Measurements from ENCODE around the gene ADAM8.
A peak's percentile ranks its signal among the peaks of the same experiment; 100 is the strongest.

ADAM8 gene

DNA sequence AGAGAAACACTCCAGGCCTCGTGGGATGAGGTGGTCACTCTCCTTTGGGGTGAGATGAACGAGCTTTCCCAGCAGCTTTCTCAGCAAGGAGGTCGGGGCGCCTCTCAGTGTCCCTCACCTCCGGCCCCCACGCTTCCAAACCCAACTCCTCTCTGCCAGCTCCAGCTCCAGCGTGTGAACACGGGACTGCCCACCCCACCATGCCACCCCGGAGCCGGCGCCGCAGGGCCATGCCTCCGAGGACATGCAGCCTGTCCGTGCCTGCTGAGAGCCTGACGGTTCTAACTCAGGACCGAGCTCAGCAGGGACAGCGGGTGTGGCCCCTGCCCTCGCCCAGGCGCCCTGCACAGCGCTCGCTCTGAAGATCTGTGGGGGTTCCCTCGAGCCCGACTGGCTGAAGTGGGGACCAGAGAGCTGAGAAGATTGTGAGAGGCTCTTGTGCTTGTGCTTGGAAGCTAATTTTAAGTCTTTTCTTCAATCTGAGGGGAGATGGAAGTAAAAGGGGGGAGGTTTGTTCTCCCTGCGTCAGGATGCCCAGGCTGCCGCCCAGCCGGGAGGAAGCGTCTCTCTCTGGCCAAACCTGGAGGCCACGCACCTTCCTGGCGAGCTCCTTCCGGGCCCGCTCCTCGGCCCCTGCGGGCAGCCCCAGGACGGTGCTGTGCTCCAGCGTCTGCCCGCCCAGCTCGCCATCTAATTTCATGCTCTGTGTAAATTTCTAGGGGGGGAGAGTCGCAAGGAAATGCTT, 5.1 kb upstream of the ADAM8 start:
- no peak for DNase-seq (ENCODE audit: low read depth)

DNA sequence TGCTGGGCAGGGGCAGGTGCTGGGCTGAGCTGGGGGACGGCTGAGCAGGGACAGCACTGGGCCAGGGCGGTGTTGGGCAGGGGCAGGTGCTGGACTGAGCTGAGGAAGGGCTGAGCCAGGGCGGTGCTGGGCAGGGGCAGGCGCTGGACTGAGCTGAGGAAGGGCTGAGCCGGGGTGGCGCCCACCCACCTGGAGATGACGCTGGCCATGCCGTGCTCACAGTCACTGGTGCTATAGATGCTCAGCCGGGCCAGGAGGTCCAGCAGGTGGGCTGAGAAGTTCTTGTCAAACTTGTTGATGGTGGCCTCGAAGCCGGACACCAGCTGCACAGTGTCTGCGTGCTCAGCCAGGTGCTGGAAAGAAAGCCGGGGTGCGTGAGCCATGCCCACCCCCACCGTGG, 4.4 kb upstream of the ADAM8 start:
- DNase-seq (ENCODE audit: low read depth): no peak

DNA sequence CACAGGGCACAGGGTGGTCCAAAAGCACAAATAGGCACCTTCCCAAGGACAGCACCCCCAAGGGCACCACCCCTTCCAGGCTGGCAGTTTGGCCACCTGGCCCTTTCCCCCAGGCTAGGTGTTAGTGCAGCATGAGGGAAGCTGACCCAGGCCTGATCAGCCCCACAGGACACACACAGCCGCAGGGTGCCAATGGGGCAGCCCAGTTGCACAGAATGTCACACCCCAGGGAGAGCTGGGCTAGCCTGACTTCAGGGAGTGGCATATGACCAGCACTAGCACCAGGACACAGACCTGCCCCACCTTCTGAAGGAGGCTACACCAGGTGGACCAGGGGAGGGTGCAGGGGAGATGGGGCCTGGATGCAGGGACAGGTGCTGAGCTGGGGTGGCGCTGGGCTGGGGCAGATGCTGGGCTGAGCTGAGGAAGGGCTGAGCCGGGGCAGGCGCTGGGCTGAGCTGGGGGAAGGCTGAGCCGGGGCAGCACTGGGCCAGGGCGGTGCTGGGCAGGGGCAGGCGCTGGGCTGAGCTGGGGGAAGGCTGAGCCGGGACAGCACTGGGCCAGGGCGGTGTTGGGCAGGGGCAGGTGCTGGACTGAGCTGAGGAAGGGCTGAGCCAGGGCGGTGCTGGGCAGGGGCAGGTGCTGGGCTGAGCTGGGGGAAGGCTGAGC, 3.9 kb upstream of the ADAM8 start:
- DNase-seq (ENCODE audit: low read depth): no peak

DNA sequence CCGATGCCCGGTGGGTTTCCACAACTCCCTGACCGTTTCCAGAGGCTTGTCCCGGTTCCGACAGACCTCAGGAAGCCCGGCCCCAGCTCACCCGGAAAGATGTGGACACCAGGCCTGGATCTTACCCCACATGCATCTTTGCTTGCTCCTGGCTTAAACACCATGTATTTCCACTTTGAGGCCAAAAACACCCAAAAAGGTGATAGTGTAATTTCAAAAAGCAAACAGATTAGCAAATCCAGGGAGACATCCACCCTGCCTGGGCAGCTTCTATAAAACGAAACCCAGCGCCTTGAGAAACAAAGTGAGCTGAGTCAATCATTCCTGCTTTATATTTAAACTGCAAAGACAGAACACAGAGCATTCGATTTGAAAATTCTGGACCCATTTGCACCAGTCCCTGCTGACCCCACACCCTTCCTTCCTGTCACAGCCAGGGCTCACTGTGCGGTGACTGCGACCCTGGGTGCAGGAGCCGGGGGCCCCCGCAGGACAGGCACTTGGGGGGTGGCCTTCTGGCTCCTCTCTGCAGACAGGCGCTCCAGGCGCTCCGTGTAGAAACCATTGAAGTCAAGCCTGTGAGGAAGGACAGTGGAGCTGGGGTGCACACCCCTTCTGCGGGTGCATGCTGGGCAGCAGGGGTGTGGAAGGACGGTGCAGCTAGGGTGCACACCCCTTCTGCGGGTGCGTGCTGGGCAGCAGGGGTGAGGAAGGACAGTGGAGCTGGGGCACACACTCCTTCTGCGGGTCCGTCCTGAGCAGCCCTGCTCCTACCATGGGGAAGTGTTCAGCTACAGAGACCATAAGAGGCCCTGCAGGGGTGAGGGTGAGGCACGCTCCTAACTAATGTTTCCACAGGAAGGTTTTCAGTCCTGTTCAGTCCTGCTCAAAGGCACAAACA, 2.9 kb upstream of the ADAM8 start:
- no peak for DNase-seq (ENCODE audit: low read depth)

DNA sequence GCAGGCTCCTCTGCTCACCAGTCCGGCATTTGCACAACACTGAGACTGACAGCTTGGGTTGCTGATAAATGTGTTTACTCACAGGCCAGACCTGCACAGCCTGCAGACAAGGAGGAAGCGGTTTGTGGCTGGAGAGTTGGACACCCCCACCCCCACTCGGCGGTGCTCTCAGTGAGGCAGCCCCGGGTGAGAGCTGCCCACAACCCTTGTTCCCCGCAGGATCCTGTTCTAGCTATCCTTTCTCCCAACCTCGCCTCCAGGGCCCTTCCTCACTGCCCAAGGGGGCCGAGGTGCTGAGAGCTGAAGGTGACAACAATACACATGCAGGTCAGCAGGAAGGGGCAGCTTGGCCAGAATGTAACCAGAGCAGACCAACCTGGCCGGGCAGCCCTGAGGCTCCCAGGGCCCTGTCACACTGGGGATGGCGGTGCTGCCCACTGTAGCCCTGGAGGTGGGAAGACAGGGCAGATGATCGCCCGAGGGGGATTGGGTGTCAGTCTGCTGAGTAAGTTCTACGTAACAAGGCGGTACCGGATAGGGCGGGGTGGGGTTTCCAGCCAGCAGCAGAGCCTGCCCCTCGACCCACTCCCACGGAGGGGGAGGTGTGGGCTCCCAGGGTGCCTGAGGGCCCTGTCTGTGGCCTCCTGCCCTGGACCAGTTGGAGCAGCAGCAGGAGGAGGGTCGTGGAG, 2.1 kb upstream of the ADAM8 start:
- no peak for DNase-seq (ENCODE audit: low read depth)

DNA sequence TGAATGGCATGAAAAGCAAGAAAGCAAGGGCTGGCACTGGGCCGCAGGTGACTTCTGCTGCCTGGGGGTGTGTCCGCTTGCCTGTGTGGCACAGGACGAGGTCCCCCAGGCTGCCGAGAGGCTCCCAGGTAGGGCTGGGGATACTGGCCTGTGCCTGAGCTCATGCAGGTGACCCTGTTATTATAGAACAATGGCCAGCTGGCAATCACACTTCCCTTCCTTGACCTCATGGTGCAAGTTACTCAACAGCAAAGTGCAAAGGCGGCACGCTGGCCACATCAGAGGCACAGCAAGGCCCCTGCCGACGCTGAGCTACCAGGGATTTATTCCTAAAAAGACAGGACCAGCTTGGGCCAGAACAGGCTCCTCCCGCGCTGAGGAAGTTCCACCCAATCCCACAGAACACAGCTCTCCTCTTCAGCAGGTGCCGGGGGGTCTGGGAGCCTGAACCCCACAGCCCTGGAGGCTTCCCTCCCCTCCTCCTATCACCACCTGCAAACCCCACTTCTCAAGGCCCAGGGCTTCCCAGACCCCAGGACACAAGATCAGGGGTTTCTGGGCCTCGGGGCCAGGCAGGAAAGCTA, 1.4 kb upstream of the ADAM8 start:
- no peak for DNase-seq (ENCODE audit: low read depth)

DNA sequence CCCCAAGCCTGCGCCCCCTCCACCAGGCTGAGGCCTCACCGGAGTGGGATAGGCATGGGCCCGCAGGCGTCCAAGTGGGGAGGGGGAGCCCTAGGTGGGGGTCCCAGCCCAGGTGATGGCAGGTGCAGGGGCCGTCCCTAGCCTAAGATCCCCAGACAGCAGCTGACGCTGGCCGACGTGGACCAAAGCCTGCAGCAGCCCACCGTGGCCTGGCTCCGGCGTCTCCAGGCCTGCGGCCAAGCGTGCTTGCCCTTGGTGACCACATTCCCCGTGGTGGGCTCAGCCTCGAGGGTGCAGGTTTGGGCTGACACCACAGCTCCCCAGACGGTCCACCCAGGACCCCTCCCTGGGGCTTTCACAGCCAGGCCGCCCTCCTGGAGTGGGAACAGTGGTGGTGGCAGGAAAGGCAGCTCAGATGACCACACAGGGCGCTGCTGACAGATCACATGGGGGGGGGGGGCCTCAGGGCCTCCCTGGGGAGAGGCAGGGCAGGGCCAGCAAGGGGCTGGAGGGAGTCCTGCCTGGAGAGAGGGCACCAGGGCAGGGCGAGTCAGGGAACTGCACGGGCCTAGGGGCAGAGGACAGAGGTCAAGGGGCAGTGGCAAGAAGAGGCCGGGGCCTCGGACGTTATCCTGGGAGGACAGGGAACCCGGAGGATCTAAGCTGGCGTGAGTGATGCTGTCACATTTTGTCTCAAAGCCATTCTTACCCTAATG, 767 bp upstream of the ADAM8 start:
- no peak for DNase-seq (ENCODE audit: low read depth)

DNA sequence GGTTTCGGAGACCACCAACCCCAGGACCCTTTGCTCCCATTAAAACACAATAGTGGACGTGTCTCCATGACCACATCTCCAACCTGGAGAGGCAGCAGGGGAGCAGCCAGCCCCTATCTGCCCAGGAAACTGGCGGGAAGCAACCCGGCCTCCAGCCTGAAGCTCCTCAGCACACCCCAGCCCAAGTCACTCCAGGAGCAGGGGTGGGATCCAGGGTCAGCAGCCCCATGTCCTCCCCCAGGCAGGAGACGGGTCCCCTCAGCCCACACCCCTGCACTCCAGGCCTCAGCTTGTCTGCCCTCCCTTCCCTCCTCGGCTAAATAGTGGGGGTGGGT, 601 bp downstream of the ADAM8 start:
- DNase-seq (ENCODE audit: low read depth): no peak

DNA sequence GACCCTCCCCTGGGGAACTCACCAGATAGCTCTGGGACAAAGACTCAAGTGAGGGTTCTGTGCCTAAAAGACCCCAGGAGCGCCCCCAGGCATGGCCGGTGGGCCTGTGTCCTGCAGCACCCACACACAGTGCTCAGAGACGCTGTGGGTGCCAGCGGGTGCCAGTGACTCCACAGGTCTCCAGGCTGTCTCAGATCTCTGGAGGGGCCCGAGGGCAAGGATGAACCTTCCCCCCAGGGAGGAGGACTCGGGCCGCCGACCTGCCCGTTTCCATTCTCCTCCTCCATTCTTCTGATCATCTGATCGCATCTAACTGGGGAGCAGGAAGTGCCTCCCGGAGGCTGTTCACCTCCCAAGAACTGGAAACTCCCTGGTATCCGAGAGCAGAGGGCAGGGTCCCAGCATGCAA, 980 bp downstream of the ADAM8 start:
- DNase-seq (ENCODE audit: low read depth): peak; percentile 56

DNA sequence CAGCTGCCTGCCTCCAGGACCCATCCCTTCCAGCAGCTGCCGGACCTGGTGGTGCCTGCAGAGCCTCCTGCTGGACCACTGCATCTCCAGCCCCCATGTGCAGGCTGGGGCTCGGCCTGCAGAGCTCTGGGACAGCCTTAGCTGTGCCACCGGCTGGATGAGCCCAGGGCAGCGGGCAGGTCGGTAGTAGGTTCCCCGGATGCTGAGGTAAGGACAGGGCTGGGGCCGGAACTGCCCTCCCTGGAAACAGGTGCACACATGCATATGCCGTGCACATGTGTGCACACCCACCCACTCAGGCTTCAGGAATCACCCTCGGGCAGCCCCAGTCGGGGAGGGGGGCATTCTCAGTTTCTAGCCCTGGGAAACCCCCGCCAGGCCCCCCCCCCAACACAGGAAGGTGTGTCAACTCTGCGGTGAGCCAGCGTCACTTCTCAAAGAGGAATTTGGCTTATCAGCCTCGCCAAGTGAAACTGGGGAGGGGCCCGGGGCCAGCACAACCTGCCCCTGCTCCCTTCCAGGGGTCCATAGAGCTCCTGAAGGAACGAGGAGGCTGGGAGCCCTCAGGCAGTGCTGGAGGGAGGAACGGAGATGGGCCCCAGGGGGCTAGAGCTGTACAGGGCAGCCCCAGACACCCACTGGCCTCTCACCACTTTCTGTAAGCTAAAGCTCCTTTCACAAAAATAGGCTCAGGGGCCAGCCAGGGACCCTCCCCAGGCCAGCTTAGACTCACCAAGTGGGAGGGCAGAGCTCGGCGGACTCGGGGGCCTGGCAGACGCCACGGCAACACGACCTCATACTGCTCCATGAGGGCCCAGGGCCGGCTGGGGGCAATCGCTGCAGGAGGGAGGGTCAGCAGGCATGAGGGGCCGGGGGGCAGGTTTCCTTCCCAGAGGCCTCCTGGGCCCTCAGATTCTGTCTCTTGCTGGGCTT, 1.7 kb downstream of the ADAM8 start:
- DNase-seq (ENCODE audit: low read depth): peak; percentile 81

DNA sequence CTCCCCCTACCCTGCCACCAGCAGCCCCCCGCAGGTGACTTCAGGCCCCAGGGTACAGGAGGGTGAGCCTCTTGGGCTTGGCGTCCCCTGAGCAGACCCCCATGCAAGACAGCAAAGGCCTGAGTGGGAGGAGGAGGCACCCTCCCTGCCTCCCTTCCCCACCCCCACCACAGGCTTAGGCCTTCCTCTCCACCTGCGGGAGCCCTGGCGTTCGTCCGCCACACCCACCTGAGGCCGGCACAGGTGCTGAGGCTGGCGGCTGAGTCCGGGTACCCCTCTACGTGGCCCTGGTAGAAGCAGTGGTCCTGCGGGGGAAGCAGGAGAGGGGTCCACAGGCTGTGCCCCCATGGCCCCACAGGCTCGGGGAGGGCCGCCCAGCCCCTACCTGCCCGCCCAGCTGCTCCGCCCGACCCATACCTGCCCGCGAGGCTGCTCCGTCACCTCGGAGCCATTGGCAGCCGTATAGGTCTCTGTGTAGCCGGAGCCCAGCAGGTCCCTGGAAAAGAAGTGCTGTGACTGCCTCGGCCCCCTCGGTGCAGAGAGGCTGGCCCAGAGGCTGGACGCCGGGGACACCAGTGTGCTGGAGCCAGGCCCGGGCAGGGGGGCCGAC, 3.0 kb downstream of the ADAM8 start:
- no peak for DNase-seq (ENCODE audit: low read depth)

DNA sequence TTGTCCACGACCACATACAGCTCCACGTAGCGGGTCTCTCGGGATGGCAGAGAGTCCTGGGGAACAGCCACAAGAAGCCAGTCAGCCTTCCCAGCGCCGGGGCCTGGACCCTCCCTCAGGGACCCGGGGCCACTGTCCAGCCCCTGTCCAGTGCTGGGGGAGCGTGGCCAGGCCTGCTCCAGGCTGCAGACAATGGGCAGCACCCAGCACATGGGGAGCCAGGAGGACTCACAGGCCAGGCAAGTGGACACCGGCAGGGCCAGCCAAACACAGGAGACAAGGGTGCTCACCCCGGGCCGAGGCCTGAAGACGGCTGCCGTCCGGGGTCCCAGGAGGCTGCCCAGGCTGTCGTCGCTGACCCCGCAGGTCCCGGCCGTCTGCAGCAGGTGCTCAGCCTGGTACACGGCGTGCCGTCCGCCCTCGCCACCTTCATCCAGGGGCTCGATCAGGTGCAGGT, 3.7 kb downstream of the ADAM8 start:
- no peak for DNase-seq (ENCODE audit: low read depth)

DNA sequence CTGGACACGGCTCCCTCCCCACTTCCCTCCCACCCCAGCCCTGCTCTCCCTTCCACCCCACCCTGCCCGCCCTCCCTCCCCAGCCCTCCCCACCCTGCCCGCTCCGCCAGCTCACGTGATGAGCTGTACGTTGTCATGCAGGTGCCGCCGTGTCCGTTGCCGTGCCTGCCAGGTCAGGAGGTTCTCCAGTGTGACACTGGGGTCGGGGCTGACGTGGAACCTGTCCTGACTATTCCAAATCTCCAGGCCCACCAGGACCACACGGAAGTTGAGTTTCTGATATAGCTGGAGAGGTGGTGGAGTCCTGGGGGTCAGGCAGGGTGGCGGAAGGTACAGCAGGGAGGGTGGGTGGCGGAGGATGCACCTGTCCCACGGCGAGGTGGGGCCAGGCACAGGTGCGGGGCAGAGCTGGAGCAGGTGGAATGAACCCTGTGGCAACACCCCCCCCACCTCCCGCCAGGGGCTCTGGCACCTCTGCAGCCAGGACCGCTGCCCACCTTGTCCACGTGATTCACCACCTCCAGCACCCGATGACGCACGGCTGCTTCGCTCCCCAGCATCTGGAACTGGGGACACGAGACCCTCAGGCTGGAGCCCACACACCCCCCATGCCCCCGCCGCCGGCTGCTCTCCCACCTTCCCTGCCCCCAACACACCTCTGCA, 4.2 kb downstream of the ADAM8 start:
- DNase-seq (ENCODE audit: low read depth): no peak

DNA sequence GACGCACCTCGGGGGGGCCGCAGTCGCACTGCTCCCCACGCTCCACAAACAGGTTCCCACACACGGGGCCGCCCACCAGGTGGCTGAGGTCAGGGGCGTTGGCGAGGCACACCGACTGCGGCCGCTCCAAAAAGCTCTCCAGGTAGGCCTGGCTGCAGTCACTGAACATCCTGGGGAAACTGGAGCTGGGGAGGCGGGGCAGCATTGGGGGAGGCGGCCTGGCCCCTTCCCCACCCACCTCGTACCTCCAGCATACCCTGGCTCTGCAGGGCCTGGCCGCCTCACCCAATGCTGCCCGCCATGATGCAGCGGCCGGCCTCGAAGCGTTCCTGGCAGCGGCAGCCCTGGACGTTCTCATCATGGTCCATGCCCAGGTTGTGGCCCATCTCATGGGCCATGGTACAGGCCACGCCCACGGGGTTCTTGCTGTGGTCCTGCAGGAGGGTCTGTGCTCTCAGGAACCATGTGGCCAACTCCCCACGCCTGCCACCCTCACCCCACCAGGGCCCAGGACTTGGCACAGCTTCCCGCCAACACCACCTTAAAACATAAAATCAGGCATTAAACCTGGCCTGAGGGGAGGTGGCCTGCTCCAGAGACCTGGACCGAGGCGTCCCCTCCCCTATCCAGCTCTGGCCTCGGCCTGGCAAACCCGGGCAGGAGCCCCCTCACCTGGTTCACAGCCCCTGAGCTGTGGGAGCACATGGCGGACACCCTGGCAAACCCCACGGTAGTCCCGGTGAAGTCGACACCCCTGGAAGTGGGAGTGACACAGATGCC, 5.0 kb downstream of the ADAM8 start:
- DNase-seq (ENCODE audit: low read depth): no peak

DNA sequence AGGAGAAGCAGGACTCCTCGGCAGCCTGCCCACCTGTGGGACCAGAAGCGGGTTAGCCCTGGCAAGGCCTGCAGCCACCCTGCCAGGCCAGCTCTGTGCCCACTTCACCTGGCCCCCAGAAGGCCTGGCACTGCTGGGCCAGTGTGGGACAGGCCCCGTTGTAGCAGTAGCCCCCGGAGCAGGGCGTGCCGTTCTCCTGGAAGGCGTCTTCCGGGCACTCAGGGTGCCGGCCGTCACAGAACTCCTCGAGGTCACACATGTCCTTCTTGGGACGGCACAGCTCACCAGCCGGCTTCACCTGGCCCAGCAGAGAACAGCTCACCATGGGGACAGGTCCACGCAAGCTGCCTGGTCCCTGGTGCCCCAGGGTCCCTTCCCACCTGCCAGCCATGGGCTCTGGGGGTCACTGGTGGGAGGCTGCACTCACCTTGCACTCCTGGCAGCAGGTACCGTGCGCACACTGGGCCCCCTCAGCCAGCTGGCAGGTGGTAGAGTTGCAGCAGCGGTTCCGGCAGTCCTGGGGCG, 5.8 kb downstream of the ADAM8 start:
- no peak for DNase-seq (ENCODE audit: low read depth)

DNA sequence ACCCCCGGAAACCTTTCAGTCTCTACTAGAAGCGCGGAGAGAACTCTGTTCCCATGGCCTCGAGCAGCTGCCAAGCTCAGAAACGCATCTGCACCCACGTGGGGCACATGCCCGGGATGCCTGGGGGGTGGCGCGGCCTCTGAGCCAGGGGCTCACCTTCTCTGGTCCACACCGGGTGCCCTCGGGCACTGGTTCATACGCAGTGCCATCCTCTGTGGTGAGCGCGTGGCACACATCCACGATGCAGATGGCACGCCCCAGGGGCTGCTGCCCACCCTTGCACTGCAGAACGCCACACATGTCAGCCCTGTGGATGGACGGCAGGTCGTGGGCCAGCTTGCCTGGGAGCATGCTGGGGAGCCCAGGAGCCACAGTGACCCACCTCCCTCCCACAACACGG, 6.5 kb downstream of the ADAM8 start:
- DNase-seq (ENCODE audit: low read depth): no peak

DNA sequence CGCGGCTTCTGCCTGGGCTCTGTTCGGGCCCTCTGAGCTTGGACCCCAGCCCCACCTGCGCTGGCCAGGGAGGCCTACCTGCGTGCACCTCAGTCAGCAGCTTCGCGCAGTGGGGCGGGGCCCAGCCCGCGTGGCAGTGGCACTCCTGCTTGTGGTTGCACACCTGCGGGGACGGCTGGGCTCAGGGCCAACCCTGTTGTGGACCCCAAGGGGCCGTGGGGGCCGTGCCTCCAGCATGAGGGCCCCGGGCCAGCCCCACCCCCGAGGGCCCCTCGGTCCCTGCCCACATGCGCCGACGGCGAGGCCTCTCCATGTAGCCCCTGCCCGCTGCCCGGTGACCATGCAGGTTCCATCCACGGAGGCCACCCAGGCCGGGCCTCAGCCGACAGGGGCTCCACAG, 7.3 kb downstream of the ADAM8 start:
- no peak for DNase-seq (ENCODE audit: low read depth)

DNA sequence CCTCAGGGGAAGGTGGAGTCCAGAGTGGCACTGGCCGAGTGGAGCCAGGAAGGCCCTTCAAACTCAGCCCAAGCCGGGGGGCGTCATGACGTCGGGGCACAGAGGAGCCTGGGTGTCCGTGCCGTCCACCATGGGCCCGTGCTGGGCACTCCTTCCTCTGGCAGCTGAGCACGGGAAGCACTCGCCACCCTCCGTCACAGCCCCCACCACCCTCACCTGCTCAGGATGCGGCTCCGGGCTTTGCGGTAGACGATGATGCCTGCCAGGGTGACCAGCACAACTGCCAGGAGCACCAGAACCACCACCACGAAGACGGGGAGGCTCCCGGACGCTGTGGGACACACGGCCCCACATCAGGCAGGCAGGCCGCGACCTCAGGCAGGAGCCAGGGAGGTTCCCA, 8.1 kb downstream of the ADAM8 start:
- no peak for DNase-seq (ENCODE audit: low read depth)
